Neutrophil (primary cell): Measurements from ENCODE around the gene ANKRD39.

Experiments used
- H3K27ac ChIP-seq: fragments of 200-600 bp; sonication (generic); 2 replicates; pipeline ENCODE4 v1.5.1; 2016; ENCODE audit warnings: mild to moderate bottlenecking, moderate library complexity
- H3K27me3 ChIP-seq: fragments of 200-600 bp; sonication (generic); 2 replicates; pipeline ENCODE4 v1.6.0; 2016; ENCODE audit warnings: mild to moderate bottlenecking
- H3K36me3 ChIP-seq: fragments of 200-600 bp; sonication (generic); 2 replicates; pipeline ENCODE4 v1.5.1; 2017
- H3K4me1 ChIP-seq, 2 experiments: fragments of 200-600 bp in 1 of 2; sonication (generic) in 1 of 2; 1 replicate in 1 of 2; 2 replicates in 1 of 2; pipeline versions ENCODE4 v1.5.1 to v1.6.1; 2013 to 2016; ENCODE audit warnings: low read depth in 1 of 2, low read length in 1 of 2, mild to moderate bottlenecking in 1 of 2, moderate library complexity in 1 of 2; ENCODE audit not compliant: control insufficient read depth in 1 of 2, insufficient read depth in 1 of 2
- H3K4me3 ChIP-seq, 2 experiments: fragments of 200-600 bp in 1 of 2; sonication (generic) in 1 of 2; 1 replicate in 1 of 2; 2 replicates in 1 of 2; pipeline ENCODE4 v1.5.1; 2013 to 2016; ENCODE audit warnings: low read depth in 1 of 2, low read length in 1 of 2, mild to moderate bottlenecking in 1 of 2, moderate library complexity in 1 of 2
- H3K9me3 ChIP-seq: fragments of 200-600 bp; sonication (generic); 2 replicates; pipeline ENCODE4 v1.5.1; 2016
- TF ChIP-seq, protein P1 (sequence below): fragments of 200-600 bp; sonication (generic); IDR thresholded peaks from 2 replicates; pipeline ENCODE4 v1.5.1; 2016; ENCODE audit warnings: antibody characterized with exemption

ANKRD39 gene

DNA sequence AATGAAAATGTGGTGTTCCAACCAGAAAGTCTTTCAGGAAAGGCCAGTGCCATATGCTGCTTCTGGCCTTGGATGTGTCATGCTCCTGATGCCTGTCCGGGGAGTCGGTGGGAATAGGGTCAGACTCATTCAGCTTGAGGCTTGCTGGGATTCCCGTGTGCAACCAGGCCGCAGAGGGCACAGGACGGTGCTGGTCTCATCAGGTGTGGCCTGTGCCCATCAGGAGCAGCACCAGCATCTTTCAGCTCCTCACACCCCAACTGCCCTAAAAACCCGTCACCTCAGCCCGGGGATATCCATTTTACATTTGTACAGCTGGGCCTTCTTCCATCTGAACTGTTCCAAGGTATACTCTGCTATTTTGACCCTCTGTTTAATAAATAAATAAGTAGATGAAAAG, 55.1 kb downstream of the ANKRD39 start:
- H3K27me3 ChIP-seq: no peaks in the 10 kb centered on the region
- H3K36me3 ChIP-seq: no peaks in the 10 kb centered on the region
- no peaks in the 10 kb centered on the region for H3K9me3 ChIP-seq
- TF ChIP-seq, protein P1, sequence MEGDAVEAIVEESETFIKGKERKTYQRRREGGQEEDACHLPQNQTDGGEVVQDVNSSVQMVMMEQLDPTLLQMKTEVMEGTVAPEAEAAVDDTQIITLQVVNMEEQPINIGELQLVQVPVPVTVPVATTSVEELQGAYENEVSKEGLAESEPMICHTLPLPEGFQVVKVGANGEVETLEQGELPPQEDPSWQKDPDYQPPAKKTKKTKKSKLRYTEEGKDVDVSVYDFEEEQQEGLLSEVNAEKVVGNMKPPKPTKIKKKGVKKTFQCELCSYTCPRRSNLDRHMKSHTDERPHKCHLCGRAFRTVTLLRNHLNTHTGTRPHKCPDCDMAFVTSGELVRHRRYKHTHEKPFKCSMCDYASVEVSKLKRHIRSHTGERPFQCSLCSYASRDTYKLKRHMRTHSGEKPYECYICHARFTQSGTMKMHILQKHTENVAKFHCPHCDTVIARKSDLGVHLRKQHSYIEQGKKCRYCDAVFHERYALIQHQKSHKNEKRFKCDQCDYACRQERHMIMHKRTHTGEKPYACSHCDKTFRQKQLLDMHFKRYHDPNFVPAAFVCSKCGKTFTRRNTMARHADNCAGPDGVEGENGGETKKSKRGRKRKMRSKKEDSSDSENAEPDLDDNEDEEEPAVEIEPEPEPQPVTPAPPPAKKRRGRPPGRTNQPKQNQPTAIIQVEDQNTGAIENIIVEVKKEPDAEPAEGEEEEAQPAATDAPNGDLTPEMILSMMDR: no peak
- no peak overlapping the region for H3K4me3 ChIP-seq
- H3K4me1 ChIP-seq: peaks cover 3 to 8% of the 10 kb centered on the region in 2 experiments
- H3K27ac ChIP-seq: no peak overlapping the region

DNA sequence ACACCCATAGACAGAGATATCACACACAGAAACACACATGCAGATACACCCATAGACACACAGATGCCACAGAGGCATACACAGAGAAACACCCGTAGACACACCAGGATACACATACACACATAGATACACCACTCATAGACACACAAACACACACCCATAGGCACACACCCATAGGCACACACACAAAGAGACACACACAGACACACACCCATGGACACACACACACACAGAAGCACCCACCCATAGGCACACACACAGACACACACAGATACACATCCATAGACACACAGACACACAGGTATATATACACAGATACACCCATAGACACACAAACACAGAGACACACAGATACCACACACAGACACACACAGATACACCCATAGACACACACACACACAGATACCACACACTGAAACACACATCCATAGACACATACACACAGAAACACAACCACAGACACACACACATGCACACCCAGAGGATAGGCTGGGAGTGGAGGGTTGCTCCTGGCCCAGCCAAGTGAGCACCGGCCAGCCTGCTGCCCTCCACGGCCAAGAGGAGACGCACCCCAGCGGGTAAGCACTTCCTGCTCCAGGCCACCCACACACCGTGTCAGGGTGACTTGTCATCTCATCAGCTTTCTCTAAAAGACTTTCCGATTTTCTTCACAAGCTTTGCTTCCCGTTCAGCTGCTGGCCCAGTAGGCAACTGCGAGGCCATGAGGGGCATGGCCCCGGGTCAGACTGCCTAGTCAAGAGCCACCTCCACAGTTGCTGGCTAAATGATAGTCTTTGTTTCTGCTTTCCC, 55.8 kb downstream of the ANKRD39 start:
- no peak overlapping the region for H3K27ac ChIP-seq
- H3K27me3 ChIP-seq: no peaks in the 10 kb centered on the region
- no peaks in the 10 kb centered on the region for H3K9me3 ChIP-seq
- no peaks in the 10 kb centered on the region for H3K36me3 ChIP-seq
- TF ChIP-seq, protein P1: no peak
- peaks cover 3 to 8% of the 10 kb centered on the region in 2 experiments for H3K4me1 ChIP-seq
- no peak overlapping the region for H3K4me3 ChIP-seq

DNA sequence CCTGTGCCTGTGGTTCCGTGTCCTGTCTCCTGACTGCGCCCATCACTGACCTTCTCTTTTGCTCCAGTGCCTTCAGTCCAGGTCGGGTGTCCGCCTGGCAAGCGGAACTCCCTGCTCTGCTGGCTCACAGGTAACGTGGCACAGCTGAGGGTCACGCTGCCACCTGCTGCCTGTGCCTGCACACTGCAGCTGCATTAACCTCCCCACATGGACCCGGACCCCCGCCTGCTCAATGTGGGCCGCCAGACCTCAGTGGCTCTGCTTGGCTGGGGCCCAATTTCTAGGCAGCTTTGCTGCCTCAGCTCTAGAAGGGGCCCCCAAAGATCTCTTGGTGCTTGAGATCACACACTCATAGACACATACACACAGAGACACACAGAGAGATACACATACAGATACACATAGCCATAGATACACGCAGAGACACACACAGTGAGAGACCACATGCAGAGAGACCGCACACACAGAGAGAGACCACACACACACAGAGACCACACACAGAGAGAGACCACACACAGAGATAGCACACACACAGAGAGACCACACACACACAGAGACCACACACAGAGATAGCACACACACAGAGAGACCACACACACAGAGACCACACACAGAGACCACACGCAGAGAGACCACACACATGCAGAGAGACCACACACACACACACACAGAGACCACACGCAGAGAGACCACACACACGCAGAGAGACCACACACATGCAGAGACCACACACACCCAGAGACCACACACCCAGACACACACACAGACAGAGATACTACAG, 56.6 kb downstream of the ANKRD39 start:
- Histone ChIP-seq H3K27ac (no peak overlapping the region), H3K4me3 (no peak overlapping the region), H3K36me3 (no peaks in the 10 kb centered on the region), H3K27me3 (no peaks in the 10 kb centered on the region), H3K4me1 (peaks cover 3 to 8% of the 10 kb centered on the region in 2 experiments), H3K9me3 (no peaks in the 10 kb centered on the region)
- TF ChIP-seq, protein P1: peak; percentile 81

DNA sequence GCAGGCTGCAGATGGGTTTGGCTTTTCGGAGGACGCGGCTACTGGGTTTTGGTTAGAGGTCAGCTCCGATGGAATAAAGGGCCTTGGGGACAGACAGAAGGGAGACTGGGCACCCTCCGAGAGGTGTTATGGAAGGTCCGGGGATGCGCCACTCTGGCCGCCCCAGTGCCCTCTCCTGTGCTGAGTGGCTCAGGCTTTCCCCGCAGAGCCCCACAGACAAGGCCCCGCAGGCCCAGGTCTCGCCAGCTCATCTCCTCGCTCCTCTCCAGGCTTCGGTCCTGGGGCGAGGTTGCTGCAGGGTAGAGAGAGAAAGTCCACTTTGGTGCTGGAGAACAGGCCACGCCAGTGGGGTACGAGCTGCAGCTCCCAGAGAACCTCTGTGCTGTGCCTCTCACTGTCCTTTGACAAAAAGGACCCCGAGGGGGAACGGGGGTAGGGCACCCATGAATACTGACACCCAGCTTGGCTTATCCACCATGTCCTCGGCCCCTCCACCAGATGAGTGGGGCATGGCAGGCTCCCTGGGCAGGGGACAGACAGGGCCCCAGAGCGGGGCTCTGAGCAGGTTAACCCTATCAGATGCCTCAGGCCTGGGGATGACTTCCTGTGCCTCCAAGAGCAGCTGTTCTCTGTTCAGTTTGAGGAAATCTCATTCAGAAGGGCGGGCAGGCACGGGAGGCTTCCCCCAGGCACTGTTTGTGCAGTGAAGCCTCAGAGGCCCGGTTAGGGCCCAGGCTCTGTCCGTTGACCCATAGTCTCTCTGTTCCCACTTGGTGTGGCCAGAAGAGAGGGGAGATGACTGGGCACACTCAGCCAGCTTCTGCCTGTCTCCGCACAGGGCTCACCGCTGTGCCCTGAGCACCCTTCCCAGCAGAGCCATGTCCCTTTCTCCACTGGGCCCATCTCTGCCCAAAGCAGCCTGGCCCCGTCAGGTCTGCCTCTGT, 57.5 kb downstream of the ANKRD39 start:
- Histone ChIP-seq H3K27me3 (no peaks in the 10 kb centered on the region), H3K4me3 (no peak overlapping the region), H3K9me3 (no peaks in the 10 kb centered on the region), H3K27ac (no peak overlapping the region), H3K36me3 (no peaks in the 10 kb centered on the region), H3K4me1 (peaks cover 3 to 8% of the 10 kb centered on the region in 2 experiments)
- TF ChIP-seq, protein P1: no peak

DNA sequence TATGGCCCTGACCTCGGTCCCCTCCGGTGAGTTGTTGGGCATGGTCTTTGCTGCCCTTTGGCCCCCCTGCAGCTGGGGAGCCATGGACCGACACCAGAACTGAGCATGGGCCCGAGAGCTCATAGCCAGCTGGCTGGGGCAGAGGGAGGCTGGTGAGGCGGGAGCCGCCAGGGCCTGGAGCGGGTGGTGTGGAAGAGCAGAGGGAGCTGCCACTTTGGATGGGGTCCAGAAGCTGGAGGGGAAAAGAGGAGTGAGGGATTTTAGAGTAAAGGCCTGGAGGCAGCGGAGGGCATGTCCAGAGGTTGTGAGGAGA, 58.2 kb downstream of the ANKRD39 start:
- H3K9me3 ChIP-seq: no peaks in the 10 kb centered on the region
- TF ChIP-seq, protein P1: no peak
- H3K4me3 ChIP-seq: no peak overlapping the region
- no peaks in the 10 kb centered on the region for H3K36me3 ChIP-seq
- H3K27ac ChIP-seq: no peak overlapping the region
- no peaks in the 10 kb centered on the region for H3K27me3 ChIP-seq
- H3K4me1 ChIP-seq: peaks cover 3 to 8% of the 10 kb centered on the region in 2 experiments
